NCI-H748 (cell line): ENCODE data around the gene CAPN15.

Source experiments
- DNase-seq: peaks from one replicate; lab custom pipeline; 2025; ENCODE audit not compliant: unreplicated experiment; lab: John Stamatoyannopoulos, UW

Gene CAPN15

DNA sequence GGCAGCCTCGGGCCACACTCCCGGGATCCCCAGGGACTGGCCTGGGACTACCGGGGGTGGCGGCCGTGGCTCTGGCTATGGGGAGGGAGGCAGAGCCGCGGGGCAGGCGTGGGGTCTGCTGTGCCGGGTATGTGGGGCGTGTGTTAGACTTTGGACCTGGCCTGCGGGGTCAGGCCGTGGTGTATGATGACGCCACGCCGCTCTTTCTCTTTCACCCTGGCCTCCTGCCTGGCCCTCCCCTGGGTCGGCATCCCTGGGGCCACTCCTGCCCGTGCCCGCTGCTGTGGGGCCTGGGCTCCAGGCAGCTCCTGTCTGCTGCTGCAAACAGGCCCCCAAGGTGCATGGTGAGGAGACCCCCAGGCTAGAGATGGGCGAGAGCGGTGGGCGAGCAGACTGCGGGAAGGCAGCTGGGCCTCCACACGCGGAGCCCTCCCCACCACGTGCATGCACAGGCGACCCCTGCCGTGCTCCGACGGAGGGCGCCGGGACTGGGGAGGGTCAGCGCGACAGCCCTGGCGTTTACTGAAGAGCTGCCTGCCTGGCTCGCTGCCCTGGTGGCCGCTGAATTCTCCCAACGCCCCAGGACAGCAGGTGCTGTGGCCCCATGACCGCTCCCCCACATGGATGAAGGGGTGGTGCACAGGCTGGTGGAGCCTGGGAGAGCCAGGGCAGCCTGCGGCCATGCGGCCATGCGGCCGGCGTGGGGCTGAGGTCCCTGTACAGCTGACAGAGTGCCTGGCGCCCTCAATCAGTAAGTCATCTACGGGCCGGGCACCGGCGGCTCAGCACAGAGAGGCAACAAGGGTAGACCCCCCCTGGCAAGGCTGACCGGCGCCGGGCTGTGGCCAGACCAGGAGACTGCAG, 16.0 kb downstream of the CAPN15 start:
- no peak for DNase-seq

DNA sequence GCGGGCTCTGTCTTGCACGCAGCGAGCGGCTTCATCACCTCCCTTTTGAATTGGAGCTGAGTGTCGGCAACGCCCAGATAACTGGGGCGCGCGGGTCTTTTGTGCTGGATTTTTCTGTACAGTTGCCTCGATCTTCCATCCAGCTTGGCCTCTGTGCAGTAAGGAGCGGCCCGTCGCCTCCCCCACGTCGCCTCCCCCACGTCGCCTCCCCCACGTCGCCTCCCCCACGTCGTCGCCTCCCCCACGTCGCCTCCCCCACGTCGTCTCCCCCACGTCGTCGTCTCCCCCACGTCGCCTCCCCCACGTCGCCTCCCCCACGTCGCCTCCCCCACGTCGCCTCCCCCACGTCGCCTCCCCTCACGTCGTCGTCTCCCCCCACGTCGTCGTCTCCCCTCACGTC, 17.0 kb downstream of the CAPN15 start:
- DNase-seq = no peak

DNA sequence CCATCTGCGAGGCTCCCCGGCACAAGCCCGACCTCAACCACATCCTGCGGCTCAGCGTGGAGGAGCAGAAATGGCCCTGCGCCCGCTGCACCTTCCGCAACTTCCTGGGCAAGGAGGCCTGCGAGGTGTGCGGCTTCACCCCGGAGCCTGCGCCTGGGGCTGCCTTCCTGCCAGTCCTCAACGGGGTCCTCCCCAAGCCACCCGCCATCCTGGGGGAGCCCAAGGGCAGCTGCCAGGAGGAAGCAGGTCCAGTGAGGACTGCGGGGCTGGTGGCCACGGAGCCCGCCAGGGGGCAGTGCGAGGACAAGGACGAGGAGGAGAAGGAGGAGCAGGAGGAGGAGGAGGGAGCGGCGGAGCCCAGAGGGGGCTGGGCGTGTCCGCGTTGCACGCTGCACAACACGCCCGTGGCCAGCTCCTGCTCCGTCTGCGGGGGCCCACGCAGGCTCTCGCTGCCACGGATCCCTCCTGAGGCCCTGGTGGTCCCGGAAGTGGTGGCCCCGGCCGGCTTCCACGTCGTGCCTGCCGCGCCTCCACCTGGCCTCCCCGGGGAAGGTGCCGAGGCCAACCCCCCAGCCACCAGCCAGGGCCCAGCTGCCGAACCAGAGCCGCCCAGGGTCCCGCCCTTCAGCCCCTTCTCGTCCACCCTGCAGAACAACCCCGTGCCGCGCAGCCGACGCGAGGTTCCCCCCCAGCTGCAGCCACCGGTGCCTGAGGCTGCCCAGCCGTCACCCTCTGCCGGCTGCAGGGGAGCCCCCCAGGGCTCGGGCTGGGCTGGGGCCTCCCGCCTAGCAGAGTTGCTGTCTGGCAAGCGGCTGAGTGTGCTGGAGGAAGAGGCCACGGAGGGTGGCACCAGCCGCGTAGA, 19.6 kb downstream of the CAPN15 start:
- peak; percentile 55 for DNase-seq

DNA sequence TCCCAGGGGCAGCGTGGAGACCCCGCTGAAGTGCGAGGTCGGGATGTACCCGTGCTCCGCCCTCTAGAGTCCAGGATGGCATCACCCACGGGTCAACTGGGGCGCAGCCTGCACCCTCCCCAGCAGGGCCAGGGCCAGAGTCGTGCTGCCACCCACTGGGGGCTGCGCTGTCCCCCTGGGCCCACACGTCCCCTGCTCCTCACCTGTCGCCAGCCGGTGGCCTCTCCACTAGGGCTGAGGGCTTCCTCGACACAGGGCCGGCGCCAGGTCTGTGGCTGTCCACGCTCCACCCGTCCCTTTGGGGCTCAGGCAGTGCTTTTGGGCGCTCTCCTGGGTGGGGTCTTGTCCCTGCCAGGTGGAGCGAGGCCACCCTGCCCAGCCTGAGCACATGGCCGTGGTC, 21.1 kb downstream of the CAPN15 start:
- no peak for DNase-seq

DNA sequence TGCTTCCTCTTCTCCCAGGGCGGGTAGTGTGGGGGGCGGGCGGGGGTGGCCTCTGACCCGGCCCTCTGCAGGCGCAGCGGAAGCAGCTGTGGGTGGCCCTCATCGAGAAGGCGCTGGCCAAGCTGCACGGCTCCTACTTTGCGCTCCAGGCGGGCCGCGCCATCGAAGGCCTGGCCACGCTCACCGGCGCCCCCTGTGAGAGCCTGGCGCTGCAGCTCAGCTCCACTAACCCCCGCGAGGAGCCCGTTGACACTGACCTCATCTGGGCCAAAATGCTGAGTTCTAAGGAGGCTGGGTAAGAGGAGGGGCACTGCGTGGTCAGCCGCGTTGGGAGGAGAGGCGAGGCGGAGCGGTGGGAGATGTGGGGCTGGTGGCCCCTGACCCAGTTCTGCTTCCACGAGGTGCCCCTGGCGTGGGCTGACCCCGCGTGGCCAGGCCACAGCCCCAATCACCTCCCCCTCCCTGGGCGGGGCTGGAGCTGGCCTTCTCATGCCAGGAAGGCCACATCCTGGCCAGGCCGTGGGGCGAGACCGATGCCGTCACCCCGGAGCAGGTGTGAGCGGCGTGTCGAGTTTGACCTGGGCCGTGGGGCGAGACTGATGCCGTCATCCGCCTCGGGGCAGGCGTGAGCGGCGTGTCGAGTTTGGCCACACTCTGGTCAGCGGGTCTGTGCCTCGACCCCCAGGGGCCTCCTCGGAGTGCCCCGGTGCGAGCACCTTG, 22.2 kb downstream of the CAPN15 start:
- DNase-seq = no peak

DNA sequence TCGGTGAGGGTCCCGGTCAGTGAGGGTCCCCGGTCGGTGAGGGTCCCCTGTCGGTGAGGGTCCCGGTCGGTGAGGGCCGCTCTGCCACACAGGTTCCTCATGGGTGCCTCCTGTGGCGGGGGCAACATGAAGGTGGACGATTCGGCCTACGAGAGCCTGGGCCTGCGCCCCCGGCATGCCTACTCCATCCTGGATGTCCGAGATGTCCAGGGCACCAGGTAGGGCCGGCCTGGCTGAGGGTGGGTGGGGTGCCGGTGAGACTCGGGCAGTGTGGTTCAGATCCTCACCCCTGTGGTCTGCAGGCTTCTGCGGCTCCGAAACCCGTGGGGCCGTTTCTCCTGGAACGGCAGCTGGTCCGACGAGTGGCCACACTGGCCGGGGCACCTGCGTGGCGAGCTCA, 23.7 kb downstream of the CAPN15 start:
- DNase-seq = no peak

DNA sequence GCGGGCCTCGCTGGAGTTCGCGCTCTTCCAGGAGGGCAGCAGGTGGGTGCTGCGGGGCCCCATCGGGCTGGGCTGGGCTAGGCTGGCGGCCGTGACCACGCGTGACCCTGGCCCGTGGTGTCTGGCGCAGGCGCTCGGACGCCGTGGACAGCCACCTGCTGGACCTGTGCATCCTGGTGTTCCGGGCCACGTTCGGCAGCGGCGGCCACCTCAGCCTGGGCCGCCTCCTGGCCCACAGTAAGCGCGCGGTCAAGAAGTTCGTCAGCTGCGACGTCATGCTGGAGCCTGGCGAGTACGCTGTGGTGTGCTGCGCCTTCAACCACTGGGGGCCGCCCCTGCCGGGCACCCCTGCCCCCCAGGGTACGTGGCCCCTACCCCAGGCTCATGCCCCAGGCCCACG, 24.7 kb downstream of the CAPN15 start:
- DNase-seq = no peak

DNA sequence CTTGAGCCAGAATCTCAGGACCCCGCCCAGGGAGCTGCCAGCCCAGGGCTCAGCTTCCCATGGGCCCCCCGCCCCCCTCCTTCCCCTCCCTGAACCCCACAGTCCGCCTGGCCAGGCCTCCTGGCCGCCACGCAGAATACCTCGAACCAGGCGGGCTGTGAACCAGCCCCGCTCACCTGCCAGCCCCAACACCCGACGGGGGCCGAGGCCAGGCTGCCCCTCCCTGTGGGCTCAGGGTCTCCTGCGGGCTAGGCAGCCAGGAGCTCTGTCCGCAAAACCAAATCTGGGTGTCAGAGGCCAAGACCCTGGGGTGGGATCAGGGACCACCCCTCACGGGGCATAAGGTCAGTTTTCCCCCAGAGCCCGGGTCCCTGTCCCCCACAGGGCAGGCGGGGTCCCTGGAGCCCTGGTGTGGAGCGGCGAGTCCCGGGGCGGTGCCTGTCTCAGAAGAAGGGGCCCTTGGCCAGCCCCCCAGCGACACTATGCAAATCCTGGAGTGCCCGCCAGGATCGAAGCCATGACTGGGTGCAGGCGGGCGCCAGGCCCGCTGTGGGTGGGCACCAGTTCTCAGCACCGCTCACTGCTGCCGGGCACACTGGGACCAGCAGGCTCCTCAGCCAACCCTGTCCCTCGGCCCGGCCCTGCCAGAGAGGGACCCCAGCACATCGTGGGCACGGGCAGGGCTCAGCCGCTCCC, 26.2 kb downstream of the CAPN15 start:
- DNase-seq = no peak

DNA sequence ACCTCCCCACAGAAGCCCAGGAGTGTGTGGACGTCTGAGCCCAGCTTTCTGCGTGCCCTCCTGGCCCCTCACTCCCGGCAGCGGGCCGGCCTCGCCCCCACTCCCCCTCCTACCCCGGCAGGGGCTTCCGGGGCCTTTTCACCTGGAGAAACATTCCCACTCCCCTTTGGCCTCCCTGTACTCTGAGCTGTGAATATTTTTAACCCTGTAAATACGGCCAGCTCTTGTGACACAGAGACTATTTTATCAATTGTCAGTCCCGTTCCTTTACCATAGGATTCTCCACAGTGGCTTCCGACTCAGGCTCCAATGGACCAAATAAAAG, 26.7 kb downstream of the CAPN15 start:
- DNase-seq = no peak

DNA sequence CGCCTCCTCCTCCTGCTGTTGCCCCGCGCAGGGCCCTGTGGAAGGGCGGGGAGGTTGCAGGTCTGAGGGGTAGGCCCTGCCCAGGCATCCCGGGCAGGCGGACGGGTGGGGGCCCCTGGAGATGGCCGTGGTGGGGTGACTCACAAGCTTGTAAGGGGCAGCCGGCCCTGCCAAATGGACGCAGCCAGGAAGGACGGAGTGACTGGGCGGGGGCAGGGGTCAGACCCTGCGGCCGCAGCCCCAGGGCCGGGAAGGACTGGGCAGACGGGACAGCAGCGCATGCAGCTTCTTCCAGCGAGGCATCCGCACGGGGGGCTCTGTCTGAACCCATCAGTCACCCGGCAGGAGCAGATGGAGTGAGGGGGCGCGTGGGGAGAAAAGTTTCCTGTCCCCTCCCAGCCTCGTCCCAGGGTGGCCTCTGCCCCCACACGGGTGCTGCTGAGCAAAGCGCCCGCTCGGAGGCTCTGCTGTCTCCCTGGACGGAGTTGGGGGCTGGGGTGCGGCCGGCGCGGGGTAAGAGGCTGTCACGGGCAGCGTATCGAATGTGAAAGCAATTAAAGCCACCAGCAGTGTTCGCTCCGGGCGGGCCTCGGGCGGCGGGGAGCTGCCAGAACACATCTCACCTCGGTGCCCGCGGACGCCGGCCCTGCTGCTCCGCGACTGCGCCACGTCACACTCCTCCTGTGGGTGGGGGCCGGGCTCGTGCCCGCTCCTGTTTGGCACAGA, 27.3 kb downstream of the CAPN15 start:
- DNase-seq = no peak

DNA sequence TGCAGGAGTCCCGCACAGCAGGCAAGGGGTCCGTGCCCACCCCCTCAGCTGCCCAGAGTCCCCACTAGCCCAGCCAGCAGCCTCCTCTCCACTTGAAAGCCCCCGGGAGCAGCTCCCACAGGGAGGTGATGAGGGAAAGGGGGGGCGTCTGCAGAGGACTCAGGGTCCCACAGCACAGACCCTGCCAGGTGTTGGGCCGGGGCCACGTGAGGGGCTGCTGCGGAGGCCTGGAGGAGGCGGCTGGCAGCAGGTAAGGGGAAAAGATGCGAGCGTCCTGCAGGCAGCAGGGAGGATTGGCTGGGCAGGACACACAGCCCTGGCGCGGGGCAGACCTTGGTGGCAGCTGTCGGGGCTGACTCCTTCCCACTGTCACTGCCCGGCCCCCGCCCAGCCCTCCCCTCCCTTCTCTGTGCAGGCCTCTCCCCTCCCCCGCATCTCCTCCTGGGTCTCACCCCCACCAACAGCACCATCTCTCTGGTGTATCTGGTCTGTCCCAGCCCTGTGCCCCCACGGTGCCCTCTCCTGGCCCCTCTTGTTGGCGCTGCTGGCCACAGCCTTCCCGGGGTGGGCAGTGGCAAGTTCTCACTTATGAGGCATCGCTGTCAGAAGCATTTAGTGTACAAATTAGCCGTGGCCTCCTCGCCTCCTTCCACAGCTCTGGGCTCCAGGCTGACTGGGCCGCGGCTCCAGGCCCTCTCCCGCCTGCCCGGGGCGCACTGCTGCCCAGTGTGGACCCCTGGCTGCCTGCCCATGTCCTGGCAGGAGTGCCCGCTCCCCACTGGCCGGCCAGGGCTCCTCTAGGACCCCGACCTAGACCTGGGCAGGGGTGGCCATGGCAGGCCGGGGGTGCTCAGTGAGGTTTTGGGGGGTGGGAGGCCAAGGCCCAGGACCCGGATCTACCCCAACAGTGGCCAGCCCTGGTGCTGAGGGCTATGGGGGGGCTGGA, 28.3 kb downstream of the CAPN15 start:
- DNase-seq = no peak

DNA sequence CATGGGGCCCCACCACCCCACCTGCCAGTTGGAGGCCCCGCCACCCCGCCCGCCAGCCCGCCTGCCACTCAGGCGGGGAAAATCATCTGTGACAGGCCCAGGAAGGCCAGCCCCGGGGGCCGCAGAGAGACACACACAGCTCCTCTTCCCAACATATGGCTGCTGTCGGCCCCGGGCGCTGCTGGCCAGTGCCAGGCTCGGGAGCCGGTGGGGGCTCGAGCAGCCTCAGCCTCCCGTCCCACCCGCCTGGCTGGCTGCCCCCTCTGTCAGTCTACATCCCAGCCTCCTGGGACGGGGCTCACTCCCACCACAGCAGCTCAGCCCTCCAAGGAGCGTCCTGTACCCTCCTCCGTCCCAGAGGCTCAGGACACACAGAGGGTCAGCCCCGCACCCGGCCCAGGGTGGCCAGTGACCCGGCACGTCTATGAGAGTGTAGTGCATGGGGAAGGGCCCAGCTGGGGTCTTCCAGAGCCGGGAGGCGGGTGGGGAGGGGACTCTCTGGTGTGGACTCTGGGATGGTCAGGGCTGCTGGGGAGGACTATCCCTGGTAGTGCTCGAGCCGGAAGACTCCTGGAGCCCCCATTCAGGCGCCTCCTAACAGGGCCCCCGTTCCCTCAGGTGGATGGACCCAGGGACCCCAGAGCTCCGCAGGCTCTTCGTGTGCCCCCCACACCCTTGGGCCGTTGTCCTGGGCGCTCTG, 29.1 kb downstream of the CAPN15 start:
- DNase-seq = no peak

DNA sequence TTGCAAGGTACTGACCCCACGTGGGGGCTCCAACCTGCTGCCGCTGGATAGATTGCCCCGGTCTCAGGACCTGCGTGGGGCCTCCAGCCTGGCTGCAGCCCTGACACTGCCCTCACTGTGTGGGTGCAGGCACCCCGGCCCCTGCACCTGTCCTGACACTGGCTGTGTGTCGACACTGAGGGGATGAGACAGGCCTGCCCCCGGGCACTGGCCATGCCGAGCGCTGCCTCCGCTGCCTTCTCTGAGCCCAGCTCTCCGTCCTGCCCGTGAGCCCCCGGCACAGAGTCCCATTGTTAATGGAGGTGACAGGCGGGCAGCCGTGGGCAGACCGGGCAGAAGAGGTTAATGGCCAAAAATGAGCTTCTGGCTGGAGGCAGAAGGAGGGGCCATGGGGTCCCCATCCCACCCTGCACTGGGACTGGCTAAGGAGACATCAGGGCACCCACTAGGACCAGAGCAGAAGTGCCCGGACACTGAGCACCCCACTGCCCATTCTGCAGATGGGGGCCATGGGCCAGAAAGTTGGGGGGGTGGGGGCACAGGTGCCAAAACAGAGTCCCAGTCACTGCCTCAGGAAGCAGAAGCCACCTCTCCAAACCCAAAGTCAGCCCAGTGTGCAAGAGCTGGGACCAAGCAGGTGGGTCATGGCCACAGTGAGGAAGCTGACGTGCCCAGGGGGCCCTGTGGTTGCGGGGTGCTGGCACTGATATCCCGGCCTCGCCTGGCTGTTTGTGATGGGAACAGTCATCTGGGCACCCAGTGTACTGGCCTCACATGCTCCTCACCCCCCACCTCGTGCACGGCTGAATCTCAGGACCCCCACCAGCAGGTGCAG, 30.2 kb downstream of the CAPN15 start:
- no peak for DNase-seq

DNA sequence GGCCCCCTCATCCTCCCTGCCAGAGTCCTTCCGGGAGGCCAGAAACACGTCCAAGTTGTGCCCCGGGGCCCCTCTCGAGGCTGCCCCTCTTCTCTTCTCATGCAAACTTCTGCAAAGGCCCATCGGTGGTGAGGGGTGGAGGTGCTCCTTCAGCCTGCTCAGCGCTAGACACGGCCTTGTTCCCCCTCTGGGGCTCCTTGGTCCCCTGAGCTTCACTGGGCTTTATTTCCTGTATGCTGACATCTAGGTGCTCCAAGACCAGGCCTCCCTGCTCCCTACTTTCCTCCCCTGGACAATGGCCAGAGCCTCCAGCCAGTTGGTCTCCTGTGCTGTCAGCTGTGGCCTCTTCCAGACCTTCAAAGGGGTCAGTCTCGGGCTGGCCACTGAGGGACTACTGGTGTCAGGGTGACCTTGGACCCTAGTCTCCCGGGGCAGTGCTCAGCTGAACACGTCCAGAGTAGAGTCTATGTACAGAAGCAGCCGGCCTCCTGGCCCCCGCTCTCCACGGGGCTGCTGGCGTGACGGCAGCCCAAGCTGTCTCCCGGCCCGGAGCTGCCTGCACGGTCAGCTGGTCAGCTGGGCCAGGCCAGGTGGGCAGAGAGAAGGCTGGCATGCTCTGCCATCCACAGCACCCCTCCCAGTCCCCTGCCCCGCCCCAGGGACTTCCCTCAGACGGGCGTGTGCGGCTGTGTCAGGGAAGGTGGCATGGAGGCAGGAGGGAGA, 30.9 kb downstream of the CAPN15 start:
- DNase-seq = no peak

DNA sequence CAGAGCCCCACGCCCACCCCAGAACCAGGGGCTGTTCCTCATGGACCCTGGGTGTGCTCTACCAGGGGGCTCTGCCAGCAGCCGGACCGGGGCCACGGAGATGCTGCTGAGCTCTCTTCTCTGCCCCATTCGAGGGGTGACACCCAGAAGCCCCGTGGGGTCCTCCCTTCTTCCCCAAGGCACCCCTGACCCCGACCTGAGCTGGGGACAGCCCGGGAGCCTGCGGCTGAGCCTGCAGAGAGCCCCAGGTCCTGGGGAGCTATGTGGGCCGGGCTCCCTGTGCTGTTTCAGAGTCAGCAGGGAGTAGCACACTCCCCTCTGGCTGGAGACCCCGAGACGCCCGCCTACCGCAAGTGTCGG, 31.5 kb downstream of the CAPN15 start:
- DNase-seq = no peak

DNA sequence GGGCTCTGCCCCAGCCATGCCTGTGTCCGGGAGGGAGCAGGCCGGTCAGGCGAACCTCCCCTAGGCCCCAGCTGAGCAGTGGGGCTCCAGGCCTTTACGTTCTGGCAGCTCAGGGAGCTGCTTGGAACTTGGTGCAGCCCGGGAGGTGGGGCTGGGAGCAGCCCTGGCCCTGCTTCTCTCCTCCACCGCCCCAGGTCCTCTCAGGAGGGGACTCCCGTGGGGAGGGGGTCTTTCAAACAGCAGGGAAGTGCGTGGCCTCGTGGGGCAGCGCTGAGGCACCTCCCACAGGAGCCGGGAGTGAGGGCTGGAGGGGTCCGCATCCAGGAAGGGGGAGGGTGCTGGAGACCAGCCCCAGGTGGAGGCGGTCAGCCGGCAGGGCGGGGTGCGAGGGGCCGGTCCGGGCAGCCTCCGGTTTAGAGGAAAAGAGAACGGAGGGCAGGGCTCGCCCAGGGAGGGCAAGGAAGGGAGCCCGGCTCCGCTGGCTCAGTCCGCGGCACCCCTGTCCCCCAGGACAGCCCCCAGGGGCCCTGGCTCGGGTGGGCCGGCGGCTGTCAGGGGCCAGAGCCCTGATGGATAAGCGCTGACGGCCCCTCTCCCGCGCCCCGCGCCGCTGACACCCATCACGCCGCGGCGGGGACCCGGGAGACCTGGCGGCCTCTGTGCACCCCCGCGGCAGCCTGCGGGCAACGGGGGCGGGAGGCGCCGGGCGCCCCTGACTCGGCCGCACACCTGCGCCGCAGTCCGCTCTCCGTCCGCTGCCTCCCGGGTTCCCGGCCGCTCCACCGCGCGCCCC, 32.1 kb downstream of the CAPN15 start:
- no peak for DNase-seq
